ACC112 (cell line): ENCODE measurements around the gene PHF14.
"Not testable (repeated sequence)": the region's sequence is repeated elsewhere in the genome, so short reads cannot be mapped to it uniquely, and the experiment has no call there.

Source experiments
- H2AFZ ChIP-seq: fragments of 200-600 bp; sonication (generic); one replicate; pipeline ENCODE4 v1.6.0; 2017; ENCODE audit warnings: antibody characterized with exemption, low read length; ENCODE audit not compliant: unreplicated experiment
- H3K27ac ChIP-seq: fragments of 200-600 bp; sonication (generic); 2 replicates; pipeline ENCODE4 v1.5.1; 2014; ENCODE audit warnings: low read depth, mild to moderate bottlenecking, antibody characterized with exemption, low read length, moderate library complexity
- H3K27me3 ChIP-seq: fragments of 200-600 bp; sonication (generic); 2 replicates; pipeline ENCODE4 v1.6.1; 2014; ENCODE audit warnings: mild to moderate bottlenecking, antibody characterized with exemption, low read length, moderate library complexity, mixed read lengths; ENCODE audit not compliant: insufficient read depth
- H3K36me3 ChIP-seq: fragments of 200-600 bp; sonication (generic); 2 replicates; pipeline ENCODE4 v1.6.1; 2016; ENCODE audit warnings: mild to moderate bottlenecking, antibody characterized with exemption, low read length, moderate library complexity, mixed read lengths; ENCODE audit not compliant: insufficient read depth
- H3K4me1 ChIP-seq: fragments of 200-600 bp; sonication (generic); one replicate; pipeline ENCODE4 v1.6.1; 2016; ENCODE audit warnings: low read length, mixed read lengths; ENCODE audit not compliant: insufficient read depth, unreplicated experiment, control insufficient read depth
- H3K4me3 ChIP-seq: fragments of 200-600 bp; sonication (generic); 2 replicates; pipeline ENCODE4 v1.5.1; 2014; ENCODE audit warnings: mild to moderate bottlenecking, low read depth, low read length
- H3K79me2 ChIP-seq: fragments of 200-600 bp; sonication (generic); one replicate; pipeline ENCODE4 v1.6.0; 2016; ENCODE audit warnings: low read length; ENCODE audit not compliant: control insufficient read depth, unreplicated experiment, insufficient read depth

The PHF14 gene

GRCh38 chr7:10981317-10981716 is 7.6 kb downstream of the PHF14 start:
- no peak overlapping the region for H3K27ac ChIP-seq
- H2AFZ ChIP-seq, result no peak overlapping the region
- no peak overlapping the region for H3K4me3 ChIP-seq
- H3K36me3 ChIP-seq, result peaks cover 4% of the 10 kb centered on the region
- no peaks in the 10 kb centered on the region for H3K27me3 ChIP-seq
- peaks cover 9% of the 10 kb centered on the region for H3K79me2 ChIP-seq
- H3K4me1 ChIP-seq, result no peaks in the 10 kb centered on the region

GRCh38 chr7:10990748-10991147 is 17.1 kb downstream of the PHF14 start:
- not testable (repeated sequence) for H3K27me3 ChIP-seq, H2AFZ ChIP-seq, H3K79me2 ChIP-seq, H3K36me3 ChIP-seq, H3K27ac ChIP-seq, H3K4me3 ChIP-seq, H3K4me1 ChIP-seq

GRCh38 chr7:10995482-10996166 is 22.0 kb downstream of the PHF14 start:
- H3K27ac ChIP-seq, H3K36me3 ChIP-seq, H3K4me3 ChIP-seq, H3K4me1 ChIP-seq, H3K79me2 ChIP-seq, H3K27me3 ChIP-seq, H2AFZ ChIP-seq: not testable (repeated sequence)

- Histone ChIP-seq H3K4me1 (peaks cover 8% of the 10 kb centered on the region), H3K79me2 (peaks cover 4% of the 10 kb centered on the region), H2AFZ (no peak overlapping the region), H3K4me3 (no peak overlapping the region), H3K27me3 (no peaks in the 10 kb centered on the region), H3K27ac (no peak overlapping the region), H3K36me3 (peaks cover under 1% of the 10 kb centered on the region; the same call in 1 of the 2 replicates)
Measured at GRCh38 chr7:10998996-10999757, 25.5 kb downstream of the PHF14 start.

GRCh38 chr7:11005202-11005601 is 31.5 kb downstream of the PHF14 start:
- Histone ChIP-seq H3K4me3 (no peak overlapping the region), H3K79me2 (no peaks in the 10 kb centered on the region), H2AFZ (no peak overlapping the region), H3K27me3 (no peaks in the 10 kb centered on the region), H3K27ac (no peak overlapping the region), H3K4me1 (no peaks in the 10 kb centered on the region), H3K36me3 (no peaks in the 10 kb centered on the region; the same call in 1 of the 2 replicates)

GRCh38 chr7:11006291-11006690 is 32.6 kb downstream of the PHF14 start:
- Histone ChIP-seq H3K4me1 (no peaks in the 10 kb centered on the region), H3K36me3 (no peaks in the 10 kb centered on the region; the same call in 1 of the 2 replicates), H3K4me3 (no peak overlapping the region), H3K79me2 (no peaks in the 10 kb centered on the region), H3K27me3 (no peaks in the 10 kb centered on the region), H2AFZ (no peak overlapping the region), H3K27ac (no peak overlapping the region)

GRCh38 chr7:11009631-11010030 is 36.0 kb downstream of the PHF14 start:
- Histone ChIP-seq H3K36me3 (no peaks in the 10 kb centered on the region; the same call in 1 of the 2 replicates), H3K27me3 (no peaks in the 10 kb centered on the region), H3K79me2 (peaks cover 2% of the 10 kb centered on the region), H3K27ac (no peak overlapping the region), H3K4me1 (no peaks in the 10 kb centered on the region), H3K4me3 (no peak overlapping the region), H2AFZ (no peak overlapping the region)

GRCh38 chr7:11021468-11021867 is 47.8 kb downstream of the PHF14 start:
- no peak overlapping the region for H2AFZ ChIP-seq
- no peaks in the 10 kb centered on the region for H3K4me1 ChIP-seq
- H3K4me3 ChIP-seq, result no peak overlapping the region
- no peak overlapping the region for H3K27ac ChIP-seq
- no peaks in the 10 kb centered on the region for H3K79me2 ChIP-seq
- peaks cover 7% of the 10 kb centered on the region for H3K36me3 ChIP-seq
- H3K27me3 ChIP-seq, result no peaks in the 10 kb centered on the region

- H3K79me2 ChIP-seq, result no peaks in the 10 kb centered on the region
- H3K4me3 ChIP-seq, result no peak overlapping the region
- H3K27me3 ChIP-seq, result no peaks in the 10 kb centered on the region
- H3K4me1 ChIP-seq, result no peaks in the 10 kb centered on the region
- H3K27ac ChIP-seq, result no peak overlapping the region
- peaks cover 3% of the 10 kb centered on the region for H3K36me3 ChIP-seq
- H2AFZ ChIP-seq, result no peak overlapping the region
Measured at GRCh38 chr7:11026452-11027359, 53.0 kb downstream of the PHF14 start.

GRCh38 chr7:11035661-11036060 is 62.0 kb downstream of the PHF14 start:
- no peaks in the 10 kb centered on the region for H3K27me3 ChIP-seq
- H3K27ac ChIP-seq, result no peak overlapping the region
- H2AFZ ChIP-seq, result no peak overlapping the region
- H3K36me3 ChIP-seq, result no peaks in the 10 kb centered on the region; the same call in 1 of the 2 replicates
- no peaks in the 10 kb centered on the region for H3K79me2 ChIP-seq
- no peaks in the 10 kb centered on the region for H3K4me1 ChIP-seq
- no peak overlapping the region for H3K4me3 ChIP-seq
